OCI-LY3 (cell line): Measurements from ENCODE around the gene CHMP3.
"Not testable (repeated sequence)": the region's sequence is repeated elsewhere in the genome, so short reads cannot be mapped to it uniquely, and the experiment has no call there.

ENCODE experiments used
- H2AFZ ChIP-seq: fragments of 200-600, 300-600 bp; shearing (Covaris generic); 2 replicates; pipeline ENCODE4 v1.6.0; 2014; ENCODE audit warnings: antibody characterized with exemption, low read depth, low read length
- H3K27ac ChIP-seq: fragments of 200-600, 300-600 bp; sonication (generic); 2 replicates; pipeline ENCODE4 v1.5.1; 2014; ENCODE audit warnings: mild to moderate bottlenecking, low read length, moderate library complexity, mixed read lengths
- H3K27me3 ChIP-seq: fragments of 200-600, 300-600 bp; sonication (generic); 2 replicates; pipeline ENCODE4 v1.6.1; 2014; ENCODE audit warnings: low read depth, low read length, mixed read lengths
- H3K36me3 ChIP-seq: fragments of 200-600, 300-600 bp; sonication (generic); replicated peaks from 2 replicates; pipeline ENCODE3; 2014; ENCODE audit warnings: low read depth, low read length, mixed read lengths
- H3K4me1 ChIP-seq: fragments of 300-600, 200-600 bp; sonication (generic); 2 replicates; pipeline ENCODE4 v1.6.1; 2014; ENCODE audit warnings: low read length, mixed read lengths
- H3K4me2 ChIP-seq: fragments of 200-600, 300-600 bp; sonication (generic); 2 replicates; pipeline ENCODE4 v1.6.1; 2014; ENCODE audit warnings: low read length, mixed read lengths
- H3K4me3 ChIP-seq: fragments of 300-600, 200-600 bp; sonication (generic); 2 replicates; pipeline ENCODE4 v1.5.1; 2014; ENCODE audit warnings: antibody characterized with exemption, mild to moderate bottlenecking, low read length, moderate library complexity
- H3K79me2 ChIP-seq: fragments of 300-600, 200-600 bp; shearing (Covaris generic); 2 replicates; pipeline ENCODE4 v1.6.1; 2014; ENCODE audit warnings: mild to moderate bottlenecking, low read length, mixed read lengths
- H3K9ac ChIP-seq: fragments of 300-600, 200-600 bp; shearing (Covaris generic); 2 replicates; pipeline ENCODE4 v1.6.0; 2014; ENCODE audit warnings: mild to moderate bottlenecking, low read length, moderate library complexity
- H3K9me3 ChIP-seq: fragments of 200-600, 300-600 bp; shearing (Covaris generic); 2 replicates; pipeline ENCODE4 v1.6.1; 2014; ENCODE audit warnings: low read length, mixed read lengths; ENCODE audit not compliant: insufficient read depth
- H4K20me1 ChIP-seq: fragments of 200-600, 300-600 bp; sonication (generic); 2 replicates; pipeline ENCODE4 v1.6.1; 2016; ENCODE audit warnings: low read length, mixed read lengths; ENCODE audit not compliant: insufficient read depth
- EZH2phosphoT487 ChIP-seq: fragments of 200-600 bp; shearing (Covaris generic); IDR thresholded peaks from 2 replicates; pipeline ENCODE4 v1.6.1; 2018; ENCODE audit warnings: antibody characterized with exemption, mixed run types, low read depth
- TF ChIP-seq, protein P1 (sequence below): fragments of 200-600, 300-600 bp; sonication (generic); IDR thresholded peaks from 2 replicates; pipeline ENCODE4 v1.5.1; 2014; ENCODE audit warnings: antibody characterized with exemption, low read length, low read depth

The CHMP3 gene

GRCh38 chr2:86557836-86558235 is 5.4 kb downstream of the CHMP3 start:
- H2AFZ ChIP-seq, result no peak overlapping the region
- H3K4me1 ChIP-seq, result peaks cover 6% of the 10 kb centered on the region
- peaks cover 7% of the 10 kb centered on the region; the same call in 1 of the 2 replicates for H4K20me1 ChIP-seq
- H3K9me3 ChIP-seq, result no peaks in the 10 kb centered on the region
- H3K27ac ChIP-seq, result no peak overlapping the region
- H3K9ac ChIP-seq, result no peak overlapping the region
- H3K27me3 ChIP-seq, result no peaks in the 10 kb centered on the region
- TF ChIP-seq, protein P1, sequence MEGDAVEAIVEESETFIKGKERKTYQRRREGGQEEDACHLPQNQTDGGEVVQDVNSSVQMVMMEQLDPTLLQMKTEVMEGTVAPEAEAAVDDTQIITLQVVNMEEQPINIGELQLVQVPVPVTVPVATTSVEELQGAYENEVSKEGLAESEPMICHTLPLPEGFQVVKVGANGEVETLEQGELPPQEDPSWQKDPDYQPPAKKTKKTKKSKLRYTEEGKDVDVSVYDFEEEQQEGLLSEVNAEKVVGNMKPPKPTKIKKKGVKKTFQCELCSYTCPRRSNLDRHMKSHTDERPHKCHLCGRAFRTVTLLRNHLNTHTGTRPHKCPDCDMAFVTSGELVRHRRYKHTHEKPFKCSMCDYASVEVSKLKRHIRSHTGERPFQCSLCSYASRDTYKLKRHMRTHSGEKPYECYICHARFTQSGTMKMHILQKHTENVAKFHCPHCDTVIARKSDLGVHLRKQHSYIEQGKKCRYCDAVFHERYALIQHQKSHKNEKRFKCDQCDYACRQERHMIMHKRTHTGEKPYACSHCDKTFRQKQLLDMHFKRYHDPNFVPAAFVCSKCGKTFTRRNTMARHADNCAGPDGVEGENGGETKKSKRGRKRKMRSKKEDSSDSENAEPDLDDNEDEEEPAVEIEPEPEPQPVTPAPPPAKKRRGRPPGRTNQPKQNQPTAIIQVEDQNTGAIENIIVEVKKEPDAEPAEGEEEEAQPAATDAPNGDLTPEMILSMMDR, result no peak
- TF ChIP-seq EZH2phosphoT487, result no peak
- no peak overlapping the region for H3K4me3 ChIP-seq
- H3K79me2 ChIP-seq, result peaks cover 77% of the 10 kb centered on the region
- peaks cover 20% of the 10 kb centered on the region for H3K36me3 ChIP-seq
- H3K4me2 ChIP-seq, result no peak overlapping the region

- H3K27ac ChIP-seq, result no peak overlapping the region
- H3K27me3 ChIP-seq, result no peaks in the 10 kb centered on the region
- no peak overlapping the region for H2AFZ ChIP-seq
- peaks cover 7% of the 10 kb centered on the region; the same call in 1 of the 2 replicates for H4K20me1 ChIP-seq
- no peak overlapping the region for H3K4me2 ChIP-seq
- no peak overlapping the region for H3K4me3 ChIP-seq
- TF ChIP-seq EZH2phosphoT487, result no peak
- TF ChIP-seq, protein P1, result no peak
- no peak overlapping the region for H3K9ac ChIP-seq
- H3K4me1 ChIP-seq, result no peaks in the 10 kb centered on the region
- peaks cover 72% of the 10 kb centered on the region for H3K79me2 ChIP-seq
- peaks cover 25% of the 10 kb centered on the region for H3K36me3 ChIP-seq
- H3K9me3 ChIP-seq, result no peaks in the 10 kb centered on the region
These were observed 6.7 kb downstream of the CHMP3 start for GRCh38 chr2:86556508-86556907.

DNA sequence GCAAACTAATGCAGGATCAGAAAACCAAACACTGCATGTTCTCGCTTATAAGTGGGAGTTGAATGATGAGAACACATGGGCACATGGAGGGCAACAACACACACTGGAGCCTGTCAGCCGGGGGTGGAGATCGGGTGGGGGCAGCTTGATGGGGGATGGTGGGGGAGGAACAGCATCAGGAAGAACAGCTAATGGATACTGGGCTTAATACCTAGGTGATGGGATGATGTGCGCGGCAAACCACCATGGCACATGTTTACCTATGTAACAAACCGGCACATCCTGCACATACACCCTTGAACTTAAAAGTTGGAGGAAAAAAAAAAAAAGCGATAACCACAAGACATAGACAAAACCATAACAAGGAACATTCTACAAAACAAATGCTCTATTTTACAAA is 10.4 kb downstream of the CHMP3 start:
- H3K4me3 ChIP-seq, result no peak overlapping the region
- H3K36me3 ChIP-seq, result peaks cover 25% of the 10 kb centered on the region
- H3K79me2 ChIP-seq, result peaks cover 42% of the 10 kb centered on the region
- H4K20me1 ChIP-seq, result peaks cover 5% of the 10 kb centered on the region; the same call in 1 of the 2 replicates
- no peaks in the 10 kb centered on the region for H3K4me1 ChIP-seq
- no peak overlapping the region for H3K27ac ChIP-seq
- TF ChIP-seq, protein P1, result no peak
- TF ChIP-seq EZH2phosphoT487, result no peak
- H3K9me3 ChIP-seq, result peaks cover under 1% of the 10 kb centered on the region; the same call in 1 of the 2 replicates
- no peak overlapping the region for H3K4me2 ChIP-seq
- H2AFZ ChIP-seq, result no peak overlapping the region
- no peak overlapping the region for H3K9ac ChIP-seq
- no peaks in the 10 kb centered on the region for H3K27me3 ChIP-seq

DNA sequence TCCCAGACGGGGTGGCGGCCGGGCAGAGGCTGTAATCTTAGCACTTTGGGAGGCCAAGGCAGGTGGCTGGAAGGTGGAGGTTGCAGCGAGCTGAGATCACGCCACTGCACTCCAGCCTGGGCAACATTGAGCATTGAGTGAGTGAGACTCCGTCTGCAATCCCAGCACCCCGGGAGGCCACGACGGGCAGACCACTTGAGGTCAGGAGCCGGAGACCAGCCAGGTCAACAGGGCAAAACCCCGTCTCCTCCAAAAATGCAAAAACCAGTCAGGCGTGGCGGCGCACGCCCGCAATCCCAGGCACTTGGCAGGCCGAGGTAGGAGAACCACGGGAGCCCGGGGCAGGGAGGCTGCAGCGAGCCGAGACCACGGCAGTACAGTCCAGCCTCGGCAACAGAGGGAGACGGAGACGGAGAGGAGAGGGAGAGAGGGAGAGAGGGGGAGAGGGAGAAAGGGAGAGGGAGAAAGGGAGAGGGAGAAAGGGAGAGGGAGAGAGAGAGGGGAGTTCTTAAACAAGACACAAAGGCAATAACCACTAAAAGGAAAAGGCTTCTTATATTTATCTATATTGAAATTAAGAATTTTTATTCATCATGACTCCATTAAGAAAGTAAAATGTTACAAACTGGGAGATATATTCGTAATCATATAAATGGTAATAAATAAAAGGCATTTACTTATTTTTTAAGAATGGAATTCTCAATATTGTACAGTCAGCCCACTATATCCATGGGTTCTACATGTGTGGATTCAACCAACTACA is 13.1 kb downstream of the CHMP3 start:
- not testable (repeated sequence) for H2AFZ ChIP-seq, H3K9ac ChIP-seq, H3K27me3 ChIP-seq, H3K27ac ChIP-seq, H3K4me2 ChIP-seq, H4K20me1 ChIP-seq, H3K4me3 ChIP-seq, H3K4me1 ChIP-seq
- Histone ChIP-seq H3K36me3 (peaks cover 34% of the 10 kb centered on the region), H3K9me3 (peaks cover 12% of the 10 kb centered on the region), H3K79me2 (peaks cover 23% of the 10 kb centered on the region)

GRCh38 chr2:86549440-86549839 is 13.8 kb downstream of the CHMP3 start:
- H3K4me3 ChIP-seq, H3K4me1 ChIP-seq, H3K9ac ChIP-seq, H4K20me1 ChIP-seq, H3K27me3 ChIP-seq, H2AFZ ChIP-seq, H3K4me2 ChIP-seq, H3K27ac ChIP-seq: not testable (repeated sequence)
- Histone ChIP-seq H3K36me3 (peaks cover 34% of the 10 kb centered on the region), H3K79me2 (peaks cover 18% of the 10 kb centered on the region), H3K9me3 (peaks cover 12% of the 10 kb centered on the region)

DNA sequence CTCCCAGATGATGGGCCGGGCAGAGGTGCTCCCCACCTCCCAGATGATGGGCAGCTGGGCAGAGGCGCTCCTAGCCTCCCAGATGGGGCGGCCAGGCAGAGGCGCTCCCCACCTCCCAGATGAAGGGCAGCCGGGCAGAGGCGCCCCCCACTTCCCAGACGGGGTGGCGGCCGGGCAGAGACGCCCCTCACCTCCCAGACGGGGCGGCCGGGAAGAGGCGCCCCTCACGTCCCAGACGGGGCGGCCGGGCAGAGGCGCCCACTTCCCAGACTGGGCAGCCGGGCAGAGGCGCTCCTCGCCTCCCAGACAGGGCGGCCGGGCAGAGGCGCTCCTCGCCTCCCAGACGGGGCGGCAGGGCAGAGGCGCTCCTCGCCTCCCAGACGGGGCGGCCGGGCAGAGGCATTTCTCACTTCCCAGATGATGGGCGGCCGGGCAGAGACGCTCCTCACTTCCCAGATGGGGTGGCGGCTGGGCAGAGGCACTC is 14.3 kb downstream of the CHMP3 start:
- H3K4me2 ChIP-seq, H3K9ac ChIP-seq, H3K27me3 ChIP-seq, H2AFZ ChIP-seq, H4K20me1 ChIP-seq, H3K27ac ChIP-seq, H3K4me1 ChIP-seq, H3K4me3 ChIP-seq: not testable (repeated sequence)
- peaks cover 33% of the 10 kb centered on the region for H3K36me3 ChIP-seq
- H3K79me2 ChIP-seq, result peaks cover 14% of the 10 kb centered on the region
- H3K9me3 ChIP-seq, result peaks cover 12% of the 10 kb centered on the region
